AG10803 (cell line): ENCODE measurements around the gene ANKRD13B.

Experiments used
- DNase-seq: peaks from one replicate; pipeline ENCODE4 v3.0.0; 2010; ENCODE audit warnings: low read depth
- H3K4me3 ChIP-seq: 2 replicates; pipeline ENCODE4 v1.5.1; 2011; ENCODE audit warnings: mild to moderate bottlenecking, low read length, control low read depth
- CTCF ChIP-seq: conservative IDR thresholded peaks from 2 replicates; pipeline ENCODE4 v1.5.1; 2011; ENCODE audit warnings: mild to moderate bottlenecking, low read length, control low read depth, inconsistent platforms

ANKRD13B gene

GRCh38 chr17:29578626-29579485 lies 14.1 kb upstream of the ANKRD13B start:
- no peak for TF ChIP-seq CTCF
- DNase-seq: no peak
- no peak overlapping the region for H3K4me3 ChIP-seq

- H3K4me3 ChIP-seq: no peak overlapping the region
- TF ChIP-seq CTCF: peak; percentile 85
- peak; percentile 75 for DNase-seq
Measured at GRCh38 chr17:29579866-29580771, 12.8 kb upstream of the ANKRD13B start.

- TF ChIP-seq CTCF: no peak
- no peak overlapping the region for H3K4me3 ChIP-seq
- DNase-seq: no peak
Measured at GRCh38 chr17:29581583-29582253, 11.2 kb upstream of the ANKRD13B start.

- no peak for DNase-seq
- no peak overlapping the region for H3K4me3 ChIP-seq
- no peak for TF ChIP-seq CTCF
Measured at GRCh38 chr17:29582254-29582765, 10.6 kb upstream of the ANKRD13B start.

- no peak for TF ChIP-seq CTCF
- DNase-seq: no peak
- no peak overlapping the region for H3K4me3 ChIP-seq
Measured at GRCh38 chr17:29582772-29583171, 10.2 kb upstream of the ANKRD13B start.

GRCh38 chr17:29583324-29584248 lies 9.3 kb upstream of the ANKRD13B start:
- TF ChIP-seq CTCF: no peak
- no peak overlapping the region for H3K4me3 ChIP-seq
- DNase-seq: no peak
